ENCODE measurements around the gene CPSF4L.
"Not testable (repeated sequence)": the region's sequence is repeated elsewhere in the genome, so short reads cannot be mapped to it uniquely, and the experiment has no call there.

The CPSF4L gene

DNA sequence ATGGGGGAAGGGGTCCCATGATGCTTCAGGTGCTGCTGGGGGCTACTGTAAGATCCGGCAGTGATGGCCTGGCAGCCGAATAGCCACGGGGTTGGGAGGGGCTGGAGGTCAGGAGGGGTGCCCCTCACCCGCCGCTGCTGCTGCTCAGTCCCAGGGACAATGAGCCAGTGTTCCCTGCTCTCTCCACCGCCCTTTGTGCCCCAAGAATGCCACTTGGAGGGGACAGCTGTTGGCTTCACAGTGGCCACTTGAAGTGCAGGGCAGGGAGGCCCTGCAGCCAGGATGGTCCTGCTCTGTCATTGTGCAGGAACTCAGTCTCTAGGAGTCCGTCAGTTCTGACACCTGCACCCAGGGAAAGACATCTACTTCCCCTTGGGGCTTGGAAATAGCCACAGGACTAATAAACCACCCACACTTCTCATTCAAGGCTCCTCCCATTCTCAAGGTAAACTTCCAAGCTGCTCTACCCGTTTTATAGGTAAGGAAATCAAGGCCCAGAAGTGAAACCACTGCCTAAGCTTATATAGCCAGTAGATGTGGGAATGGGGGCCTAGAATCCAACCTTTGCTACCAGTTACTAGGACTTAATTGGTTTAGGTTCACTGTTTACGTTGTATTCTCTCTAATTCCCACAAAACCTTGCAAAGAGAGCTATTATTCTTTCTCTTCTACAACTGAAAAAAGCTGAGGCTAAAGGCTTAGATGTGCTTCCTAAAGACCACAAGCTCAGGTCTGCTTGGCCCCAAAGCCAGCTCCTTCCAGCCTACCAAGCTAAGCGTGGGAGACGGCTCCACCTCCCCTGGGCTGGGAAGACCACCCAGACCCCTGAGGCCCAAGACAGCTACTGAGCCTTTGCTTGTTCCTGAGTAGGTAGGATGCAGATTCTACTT, 6.2 kb upstream of the CPSF4L start:
- no peak for DNase-seq (ENCODE audit: low read depth)

DNA sequence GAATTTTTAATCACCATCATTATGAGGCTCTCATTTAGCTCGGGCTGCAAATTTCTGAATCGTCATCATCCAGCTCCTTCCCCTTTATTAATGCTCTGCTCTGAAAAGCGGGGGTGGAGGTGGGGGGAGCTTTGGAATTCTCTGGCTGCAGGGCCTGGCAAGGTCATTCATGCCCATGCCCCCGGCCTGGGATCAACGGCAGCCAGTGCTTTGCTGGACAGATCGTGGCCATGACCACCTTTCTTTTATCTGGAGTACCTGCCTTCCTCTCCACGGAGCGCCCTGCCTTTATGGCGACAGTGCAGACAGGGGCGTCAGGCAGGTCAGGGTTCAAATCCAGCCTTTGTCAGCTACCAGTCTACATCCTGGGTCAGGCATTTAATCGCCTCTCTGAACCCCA, 5.1 kb upstream of the CPSF4L start:
- DNase-seq (ENCODE audit: low read depth) = no peak

DNA sequence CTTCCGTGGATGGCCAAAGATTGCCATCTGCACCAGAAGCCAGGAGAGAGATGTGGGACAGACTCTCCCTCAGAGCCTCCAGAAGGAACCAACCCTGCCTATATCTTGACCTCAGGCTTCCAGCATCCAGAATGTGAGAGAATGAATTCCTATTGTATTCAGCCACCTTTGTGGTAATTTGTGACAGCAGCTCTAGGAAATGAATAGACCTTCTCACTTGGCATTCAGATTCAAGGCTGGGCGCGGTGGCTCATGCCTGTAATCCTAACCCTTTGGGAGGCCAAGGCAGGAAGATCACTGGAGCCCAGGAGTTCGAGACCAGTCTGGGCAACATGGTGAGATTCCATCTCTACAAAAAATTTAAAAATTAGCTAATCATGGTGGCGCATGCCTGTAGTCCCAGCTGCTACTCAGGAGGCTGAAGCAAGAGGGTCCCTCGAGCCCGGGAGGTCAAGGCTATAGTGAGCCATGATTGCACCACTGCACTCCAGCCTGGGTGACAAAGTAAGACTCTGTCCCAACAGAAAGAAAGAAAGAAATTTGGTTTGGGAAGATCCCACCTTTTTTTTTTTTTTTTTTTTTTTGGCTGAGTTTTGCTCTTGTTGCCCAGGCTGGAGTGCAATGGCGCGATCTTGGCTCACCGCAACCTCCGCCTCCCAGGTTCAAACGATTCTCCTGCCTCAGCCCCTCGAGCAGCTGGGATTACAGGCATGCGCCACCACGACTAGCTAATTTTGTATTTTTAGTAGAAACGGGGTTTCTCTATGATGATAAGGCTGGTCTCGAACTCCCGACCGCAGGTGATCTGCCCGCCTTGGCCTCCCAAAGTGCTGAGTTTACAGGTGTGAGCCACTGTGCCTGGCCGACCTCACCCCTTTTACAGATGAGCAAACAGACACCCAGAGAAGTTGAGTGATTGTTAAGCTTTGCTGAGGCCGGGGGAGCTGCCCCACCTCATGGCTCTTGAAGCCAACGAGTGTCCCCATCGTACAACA, 4.3 kb upstream of the CPSF4L start:
- no peak for DNase-seq (ENCODE audit: low read depth)

DNA sequence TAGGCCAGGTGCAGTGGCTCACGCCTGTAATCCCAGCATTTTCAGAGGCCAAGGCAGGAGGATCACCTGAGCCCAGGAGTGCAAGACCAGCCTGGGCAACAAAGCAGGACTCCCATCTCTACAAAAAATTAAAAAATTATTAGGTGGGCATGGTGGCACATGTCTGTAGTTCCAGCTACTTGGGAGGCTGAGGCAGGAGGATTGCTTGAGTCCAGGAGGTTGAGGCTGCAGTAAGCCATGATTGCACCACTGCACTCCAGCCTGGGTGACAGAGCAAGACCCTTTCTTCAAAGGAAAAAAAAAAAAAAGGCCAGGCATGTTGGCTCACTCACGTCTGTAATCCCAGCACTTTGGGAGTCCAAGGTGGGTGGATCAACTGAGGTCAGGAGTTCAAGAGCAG, 2.8 kb upstream of the CPSF4L start:
- not testable (repeated sequence) for DNase-seq (ENCODE audit: low read depth)

DNA sequence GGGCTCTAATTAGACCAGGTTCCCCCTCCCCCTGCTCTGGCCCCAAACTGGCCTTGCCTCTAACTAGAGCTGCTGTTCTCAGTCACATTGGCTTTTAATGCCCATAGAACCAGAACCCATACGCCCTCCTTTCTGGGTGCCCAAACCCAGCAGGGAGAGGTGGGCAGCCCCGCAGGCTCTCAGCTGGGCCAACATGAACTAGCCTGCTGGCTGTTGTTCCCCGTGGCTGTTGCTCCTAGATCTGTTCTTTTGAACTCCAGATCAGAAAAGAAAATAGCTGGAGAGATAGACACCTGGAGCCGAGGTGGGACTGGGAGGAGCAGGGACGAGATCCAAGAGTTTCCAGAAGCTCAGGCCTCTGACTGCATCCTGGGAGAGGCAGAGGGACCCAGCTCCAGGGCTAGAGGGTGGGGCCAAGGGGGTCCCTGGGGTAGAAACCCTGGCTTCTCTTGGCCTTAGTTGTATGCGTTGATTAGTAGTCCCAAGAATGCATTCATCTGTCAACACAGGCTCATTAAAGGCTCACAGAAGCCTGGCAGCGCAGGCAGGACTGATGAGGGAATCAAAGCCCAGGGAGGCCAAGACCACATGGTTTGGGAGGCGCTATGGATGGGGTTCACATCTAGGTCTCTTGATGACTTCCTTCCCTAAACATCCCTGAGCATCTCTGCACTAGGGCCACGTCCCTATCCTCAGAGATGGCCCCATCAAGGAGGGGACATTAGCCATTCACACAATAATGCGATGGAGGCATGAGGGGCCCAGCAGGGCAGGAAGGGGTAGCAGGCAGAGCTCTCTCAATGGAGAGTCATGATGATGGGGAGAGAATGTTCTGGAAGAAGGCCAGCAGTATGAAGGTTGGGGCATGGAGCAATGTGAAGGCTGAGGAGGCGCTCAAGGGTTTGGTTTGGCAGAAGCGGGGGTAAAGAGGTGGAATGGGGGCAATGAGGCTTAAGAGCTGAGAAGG, 1.3 kb upstream of the CPSF4L start:
- DNase-seq (ENCODE audit: low read depth) = no peak

DNA sequence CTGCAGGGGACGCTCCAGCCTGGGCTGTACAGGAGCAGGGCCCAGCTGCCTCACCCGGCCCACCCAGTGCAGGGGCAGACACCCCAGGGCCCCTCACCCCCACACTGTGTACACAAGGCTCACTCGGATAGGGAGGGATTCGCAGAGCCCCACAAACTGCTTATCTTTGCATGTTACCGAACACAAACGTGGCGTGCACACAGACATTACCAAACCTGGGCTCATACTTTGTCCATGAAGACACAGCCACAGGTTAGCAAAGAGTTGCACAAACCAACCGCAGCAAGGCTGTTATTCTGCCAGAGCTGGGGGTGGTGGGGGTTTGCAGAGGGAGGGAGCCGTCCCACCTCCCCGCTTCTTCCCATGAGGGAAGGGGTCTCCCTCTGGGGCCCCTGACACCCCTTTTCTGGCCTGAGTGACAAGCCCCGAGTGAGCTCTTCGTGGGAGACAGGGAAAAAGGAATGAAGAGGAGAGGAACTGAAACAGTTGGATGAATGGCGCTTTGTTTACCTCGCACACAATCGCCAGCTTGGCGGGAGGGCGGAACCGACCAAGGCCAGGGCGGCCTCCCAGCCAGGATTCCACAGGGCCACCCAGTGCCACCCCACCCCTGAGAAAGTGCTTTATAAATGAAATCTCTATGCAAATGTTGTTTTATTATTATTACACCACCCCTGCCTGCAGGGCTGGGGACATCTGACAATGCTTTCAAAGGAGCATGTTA, 434 bp upstream of the CPSF4L start:
- DNase-seq (ENCODE audit: low read depth) = no peak

DNA sequence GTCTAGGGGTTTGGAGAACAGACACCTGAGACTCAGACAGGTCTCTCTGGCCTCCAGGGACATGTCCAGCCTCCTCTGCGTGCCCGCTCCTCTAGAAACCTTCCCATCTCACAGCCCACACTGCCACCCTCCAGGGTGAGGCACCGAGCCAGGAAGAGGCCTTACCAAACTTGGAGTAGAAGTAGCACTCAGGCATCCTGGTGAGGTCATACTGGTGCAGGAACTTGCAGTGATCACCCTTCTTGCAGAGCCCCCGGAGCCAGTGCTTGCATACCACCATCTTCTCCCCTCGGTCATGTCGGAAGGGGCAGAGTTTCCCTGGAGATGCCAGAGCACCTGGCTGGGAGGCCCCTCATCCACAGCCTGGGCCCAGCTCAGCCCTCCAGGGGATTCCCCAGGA, 4.2 kb downstream of the CPSF4L start:
- no peak for DNase-seq (ENCODE audit: low read depth)

DNA sequence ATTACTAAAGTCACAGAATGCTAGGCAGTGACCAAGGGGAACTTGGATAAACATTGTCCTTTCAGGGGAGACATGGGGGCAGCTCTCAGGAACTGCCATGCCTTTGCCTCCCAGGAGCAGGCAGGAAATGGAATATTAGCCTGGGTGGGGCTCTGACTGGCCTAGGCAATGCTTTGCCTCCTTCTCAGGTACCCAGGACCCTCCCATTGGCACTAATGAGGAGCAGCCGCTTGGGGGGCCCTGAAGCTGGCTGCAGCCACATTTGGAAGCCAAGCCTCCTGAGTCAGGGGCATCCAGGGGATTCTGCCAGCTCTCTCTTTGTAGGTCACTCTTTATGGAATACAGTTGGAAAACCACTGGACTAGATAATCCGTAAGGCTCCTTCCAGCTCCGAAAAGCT, 5.5 kb downstream of the CPSF4L start:
- no peak for DNase-seq (ENCODE audit: low read depth)

DNA sequence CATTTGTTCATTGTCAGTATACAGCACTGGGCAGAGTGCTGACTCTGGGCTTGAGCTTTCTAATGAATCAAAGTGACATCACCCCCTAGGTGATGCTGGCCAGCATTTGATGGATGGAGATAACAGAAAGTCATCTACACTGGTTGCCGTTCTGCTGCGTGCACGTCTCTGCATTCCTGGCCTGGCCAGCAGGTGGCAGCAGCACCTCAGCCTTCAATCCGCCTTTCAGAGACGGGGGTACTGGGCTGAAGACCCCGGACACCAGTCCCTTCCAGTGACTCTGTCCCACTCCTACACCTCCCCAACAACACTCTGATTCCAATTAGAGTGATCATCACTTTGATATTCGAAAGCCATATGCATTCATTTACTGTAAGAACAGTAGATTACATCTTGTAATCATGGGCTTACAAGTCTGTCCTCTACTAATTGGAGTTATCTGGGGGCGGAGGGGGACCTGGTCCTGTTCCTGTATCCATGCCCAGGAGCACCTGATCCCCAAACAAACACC, 6.0 kb downstream of the CPSF4L start:
- peak; percentile 24 for DNase-seq (ENCODE audit: low read depth)

DNA sequence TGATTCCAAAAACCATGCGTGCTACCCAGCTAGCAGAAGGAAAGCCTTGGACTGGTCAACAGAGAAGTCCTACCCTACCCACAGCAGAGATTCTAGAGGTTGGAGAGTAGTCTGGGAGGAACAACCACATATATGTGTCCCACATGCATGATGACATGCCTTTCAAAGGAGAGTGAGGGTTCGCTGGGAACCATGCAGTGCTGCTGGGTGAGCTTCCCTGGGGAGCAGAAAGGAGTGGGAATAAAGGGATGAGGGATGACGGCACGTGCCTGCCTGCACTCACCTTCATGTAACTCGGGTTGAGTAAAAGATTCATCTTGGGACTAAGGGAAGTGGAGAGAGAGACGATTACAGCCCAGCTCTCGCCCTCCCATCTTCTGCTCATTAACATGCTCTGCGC, 9.8 kb downstream of the CPSF4L start:
- DNase-seq (ENCODE audit: low read depth) = no peak

DNA sequence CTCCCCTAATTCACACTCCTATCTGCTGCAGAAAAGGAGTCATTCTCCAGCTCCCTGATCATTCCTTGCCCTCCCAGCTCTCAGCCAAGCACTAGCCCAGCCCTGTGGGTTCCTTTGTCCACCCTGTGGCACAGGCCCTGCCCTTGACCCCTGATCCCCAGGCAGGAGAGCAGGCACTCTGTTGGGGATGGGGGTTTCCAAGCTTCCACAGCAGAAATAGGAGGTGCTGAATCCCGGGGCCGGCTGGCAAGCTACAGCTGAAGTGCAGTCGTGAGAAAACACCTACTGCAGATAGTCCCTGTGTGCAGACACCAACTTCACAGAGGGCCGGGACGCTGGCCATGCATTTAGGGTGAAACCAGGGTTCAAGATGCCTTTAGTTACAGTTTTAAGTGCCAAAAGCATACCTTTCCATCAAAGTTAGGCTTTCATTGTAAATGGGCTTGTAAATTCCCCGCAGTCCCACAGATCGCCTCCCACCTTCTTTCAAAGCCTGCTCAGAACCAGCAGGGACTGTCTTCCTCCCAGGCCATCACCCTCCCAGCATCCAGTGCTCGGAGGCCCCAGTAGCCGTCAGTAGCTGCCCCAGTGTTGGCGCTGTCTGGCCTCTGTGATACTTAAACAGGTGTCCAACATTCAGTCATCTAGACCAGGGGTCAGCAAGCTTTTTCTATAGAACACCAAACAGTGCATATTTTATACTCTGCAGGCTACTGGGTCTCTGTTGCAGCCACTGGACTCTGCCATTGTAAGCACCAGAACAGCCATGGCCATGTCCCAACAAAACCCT, 10.6 kb downstream of the CPSF4L start:
- DNase-seq (ENCODE audit: low read depth) = no peak

DNA sequence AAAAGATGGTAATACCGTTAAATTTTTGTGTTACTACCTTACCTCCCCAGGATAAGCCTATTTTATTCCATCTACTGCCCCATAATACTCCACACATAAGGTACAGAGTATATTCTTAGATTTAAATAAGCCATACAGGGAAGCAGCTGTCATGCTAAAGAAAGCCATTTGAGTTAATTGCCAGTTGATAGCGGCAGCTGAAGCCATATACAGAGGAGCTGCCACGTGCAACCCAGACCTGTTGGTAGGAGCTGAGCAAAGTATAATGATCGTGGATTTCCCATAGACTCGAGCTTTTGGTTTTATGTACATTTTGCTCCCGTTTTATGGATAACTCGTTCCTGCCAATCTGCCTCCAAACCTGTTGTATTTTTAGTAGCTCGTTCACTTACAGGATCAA, 12.0 kb downstream of the CPSF4L start:
- no peak for DNase-seq (ENCODE audit: low read depth)

DNA sequence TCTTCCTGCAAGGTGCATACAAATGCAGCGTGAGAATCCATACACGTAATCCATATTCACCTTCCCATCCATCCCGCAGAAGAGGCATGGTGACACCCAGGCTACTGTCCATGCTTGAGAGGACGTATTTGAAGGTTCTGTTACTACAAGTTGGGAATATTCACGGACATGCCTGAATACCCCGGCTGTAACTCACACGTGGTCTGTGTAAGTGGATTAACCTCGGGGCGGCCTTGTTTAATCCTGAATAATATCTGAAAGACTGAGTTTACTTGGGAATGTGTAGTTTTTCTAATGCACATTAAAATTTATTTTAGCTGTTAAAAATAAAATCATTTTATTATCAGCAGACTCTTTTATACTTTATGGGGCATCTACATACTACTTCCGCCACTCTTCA, 13.1 kb downstream of the CPSF4L start:
- DNase-seq (ENCODE audit: low read depth) = no peak

DNA sequence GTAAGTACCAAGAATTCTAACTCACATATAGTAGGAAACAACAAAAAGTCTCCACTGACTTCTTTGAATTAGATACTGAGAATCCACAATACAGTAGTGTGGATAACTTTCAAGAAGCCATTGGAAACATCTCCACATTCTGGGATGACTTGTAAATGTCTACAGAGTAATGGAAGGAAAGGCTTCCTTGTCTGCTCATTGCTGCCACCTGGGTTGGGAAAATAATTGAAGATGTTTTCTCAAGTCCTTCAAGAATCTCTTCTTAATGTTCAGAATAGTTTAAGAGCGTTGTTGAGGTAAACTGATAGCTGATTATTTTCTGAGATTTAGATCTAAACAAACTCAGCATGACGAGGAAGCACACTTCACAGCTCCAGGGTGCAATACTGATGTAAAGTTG, 14.0 kb downstream of the CPSF4L start:
- DNase-seq (ENCODE audit: low read depth) = no peak

DNA sequence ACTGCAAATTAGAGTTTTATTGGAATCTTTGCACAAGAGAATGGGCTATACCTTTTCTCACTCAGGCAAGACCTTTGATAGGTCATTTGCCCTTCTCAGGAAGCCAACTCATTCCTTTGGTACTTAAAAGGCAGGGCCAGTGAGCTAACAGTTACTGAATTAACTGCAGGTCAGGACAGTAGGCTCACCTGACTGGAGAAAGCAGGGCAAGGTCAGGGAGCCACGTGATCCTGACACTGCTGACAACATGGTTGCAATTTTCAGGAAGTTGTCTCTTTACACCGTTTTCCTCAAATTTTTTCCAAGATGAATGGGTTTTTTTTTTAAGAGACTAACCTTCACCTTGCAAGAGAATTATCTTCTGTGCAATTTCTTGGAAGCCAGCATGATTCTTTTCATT, 21.1 kb downstream of the CPSF4L start:
- no peak for DNase-seq (ENCODE audit: low read depth)

DNA sequence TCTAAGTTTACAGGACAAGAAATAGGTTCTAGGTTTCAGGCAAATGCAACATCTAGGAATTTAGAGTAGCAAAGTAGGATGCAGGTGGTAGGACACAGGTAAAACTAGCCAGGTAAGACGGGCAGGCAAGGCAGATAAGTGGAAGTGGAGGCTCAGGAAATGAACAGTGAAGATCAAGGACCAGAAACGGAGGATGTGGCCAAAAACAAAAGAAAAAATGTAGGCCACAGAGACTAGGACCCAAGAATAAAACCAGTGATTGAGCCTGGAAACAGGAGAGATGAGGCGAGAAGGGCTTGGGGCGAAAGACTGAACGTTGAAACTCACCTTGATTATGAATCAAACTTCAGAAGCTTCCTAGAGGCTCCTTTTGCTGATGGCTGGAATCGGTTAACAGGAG, 24.0 kb downstream of the CPSF4L start:
- DNase-seq (ENCODE audit: low read depth) = no peak

DNA sequence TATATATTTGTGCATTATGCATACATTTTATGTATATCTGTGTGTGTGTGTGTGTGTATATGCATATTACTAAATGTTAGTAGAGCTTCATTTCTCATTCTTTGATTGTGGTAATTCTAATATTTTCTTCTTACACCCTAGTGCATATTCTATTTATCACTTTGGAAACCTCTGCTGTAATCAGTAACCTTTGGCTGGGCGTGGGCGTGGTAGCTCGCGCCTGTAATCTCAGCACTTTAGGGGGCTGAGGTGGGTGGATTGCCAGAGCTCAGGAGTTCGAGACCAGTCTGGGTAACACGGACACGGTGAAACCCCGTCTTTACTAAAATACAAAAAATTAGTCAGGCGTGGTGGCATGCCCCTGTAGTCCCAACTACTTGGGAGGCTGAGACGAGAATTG, 26.9 kb downstream of the CPSF4L start:
- DNase-seq (ENCODE audit: low read depth) = no peak

DNA sequence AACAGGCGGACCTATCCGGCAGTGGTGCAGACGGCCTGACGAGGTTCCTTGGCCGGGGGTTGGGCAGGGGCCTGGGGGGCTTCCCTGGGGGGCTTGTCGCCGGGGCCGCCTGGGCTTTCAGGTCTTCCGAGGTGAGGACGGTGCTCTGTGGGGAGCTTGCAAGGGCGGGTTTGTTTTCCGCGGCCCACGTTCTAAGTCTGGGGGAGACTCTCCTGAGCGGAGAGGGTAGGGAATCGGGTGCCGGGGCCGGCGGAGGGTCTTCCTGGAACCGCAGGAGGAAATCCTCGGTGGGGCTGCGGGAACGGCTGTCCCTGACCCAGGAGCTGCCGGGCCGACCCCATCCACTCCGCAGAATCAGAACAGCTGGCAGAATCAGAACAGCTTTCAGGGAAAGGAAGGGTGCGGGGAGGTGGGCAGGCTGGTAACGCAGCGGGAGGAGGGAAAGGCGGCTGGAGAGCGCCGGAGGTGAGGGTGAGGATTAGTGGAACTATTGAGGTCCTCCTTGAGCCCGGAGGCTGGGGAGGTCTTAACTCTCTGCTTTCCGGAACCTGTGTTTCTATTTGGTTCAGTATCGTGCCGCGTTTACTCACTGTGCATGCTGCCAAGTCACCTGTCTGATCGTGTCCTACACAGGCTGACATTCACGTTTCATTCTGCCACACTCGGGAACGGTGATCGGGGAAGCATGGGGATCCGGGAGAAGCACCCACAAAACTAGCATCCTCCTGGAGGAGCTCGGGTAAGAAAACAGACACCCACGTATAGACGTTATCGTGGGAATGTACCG, 28.9 kb downstream of the CPSF4L start:
- DNase-seq (ENCODE audit: low read depth) = no peak
